HG02623 (cell line): ENCODE results near the gene ARHGEF33.

Source experiments
- ATAC-seq: cut with Tn5 transposase; IDR thresholded peaks from one replicate; pipeline ENCODE4 v1.9.1; 2021; ENCODE audit warnings: moderate library complexity; ENCODE audit not compliant: unreplicated experiment

The ARHGEF33 gene

DNA sequence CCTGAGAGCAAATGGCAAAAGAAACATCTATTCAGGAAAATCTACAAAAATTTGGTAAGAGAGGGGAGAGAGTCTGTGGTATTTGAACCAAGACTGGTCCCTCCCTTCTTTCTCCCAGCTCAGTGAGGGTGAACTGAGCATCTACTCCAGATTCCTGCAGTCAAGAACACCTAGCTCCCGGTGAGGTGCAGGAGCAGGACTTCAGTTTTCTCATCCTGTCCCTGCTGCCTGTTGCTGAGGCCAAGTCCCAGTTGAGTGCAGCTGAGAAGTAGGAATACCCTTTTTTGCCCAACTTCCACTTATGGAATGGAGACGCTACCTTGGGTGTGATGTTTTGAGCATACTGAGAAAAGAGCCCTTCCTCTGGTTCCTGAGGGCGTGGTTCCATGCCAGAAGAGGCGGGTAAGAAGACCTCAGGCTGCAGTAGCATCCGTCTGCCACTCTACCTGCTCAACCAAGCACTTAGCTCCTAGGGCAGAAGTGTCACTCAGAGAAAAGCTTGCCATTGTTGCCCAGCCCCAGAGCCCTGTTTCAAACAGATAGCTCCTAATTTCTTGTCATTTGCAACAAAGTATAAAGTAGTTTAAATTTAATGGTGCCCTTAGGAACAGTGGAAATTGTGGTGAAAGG, 118.3 kb downstream of the ARHGEF33 start:
- no peak for ATAC-seq

DNA sequence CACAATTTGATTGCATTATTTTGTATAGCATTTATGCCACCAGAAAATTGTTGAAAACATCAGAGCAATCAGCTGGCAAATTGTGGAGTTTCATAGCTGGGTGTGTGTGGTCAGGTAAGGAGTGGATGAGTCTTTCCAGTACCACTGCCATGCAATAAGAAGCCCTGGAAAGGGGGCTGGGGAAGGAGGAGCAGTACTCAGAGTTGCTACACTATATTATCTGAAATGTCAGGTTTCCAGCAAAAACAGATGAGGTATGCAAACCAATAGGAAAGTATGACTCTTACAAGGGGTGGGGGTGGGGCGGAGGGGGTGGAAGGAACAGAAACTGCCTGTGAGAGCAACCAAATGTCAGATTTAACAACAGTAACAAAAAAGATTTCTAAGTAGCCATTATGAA, 119.0 kb downstream of the ARHGEF33 start:
- no peak for ATAC-seq

DNA sequence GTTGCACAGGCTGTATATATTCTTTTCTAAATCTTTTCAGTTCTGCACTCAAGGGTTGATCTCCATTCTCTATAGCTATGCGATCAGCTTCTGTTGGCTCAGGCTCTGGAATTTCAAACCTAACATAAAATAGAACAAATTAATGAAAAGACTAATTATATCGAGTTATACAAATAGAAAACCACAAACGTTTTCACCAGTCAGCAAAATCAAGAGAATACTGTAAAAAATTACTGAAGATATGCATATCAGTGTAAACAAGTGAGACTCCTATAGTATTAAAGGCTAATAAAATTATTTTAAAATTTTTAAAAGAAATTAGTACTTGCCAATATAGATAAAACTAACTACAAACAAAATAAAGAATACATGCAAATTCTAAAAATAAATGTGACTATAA, 124.2 kb downstream of the ARHGEF33 start:
- no peak for ATAC-seq

DNA sequence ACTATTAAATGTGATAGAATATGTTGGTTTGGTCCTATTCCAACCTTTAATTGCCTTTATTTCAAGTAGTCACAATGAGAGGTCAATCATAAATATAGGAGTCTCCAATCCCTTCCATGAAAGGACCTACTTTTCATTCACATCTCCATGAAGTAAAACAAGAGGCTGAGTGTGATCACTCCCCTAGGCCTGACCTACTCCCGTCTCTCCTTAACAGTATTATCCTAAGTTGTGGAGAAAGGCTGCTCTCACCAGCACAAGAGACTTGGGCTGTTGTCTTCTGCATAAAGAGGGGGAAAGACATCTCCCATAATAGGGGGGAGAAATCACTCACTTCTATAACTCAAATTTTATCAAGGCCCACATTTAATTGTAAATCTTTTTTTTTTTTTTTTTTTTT, 125.7 kb downstream of the ARHGEF33 start:
- no peak for ATAC-seq

DNA sequence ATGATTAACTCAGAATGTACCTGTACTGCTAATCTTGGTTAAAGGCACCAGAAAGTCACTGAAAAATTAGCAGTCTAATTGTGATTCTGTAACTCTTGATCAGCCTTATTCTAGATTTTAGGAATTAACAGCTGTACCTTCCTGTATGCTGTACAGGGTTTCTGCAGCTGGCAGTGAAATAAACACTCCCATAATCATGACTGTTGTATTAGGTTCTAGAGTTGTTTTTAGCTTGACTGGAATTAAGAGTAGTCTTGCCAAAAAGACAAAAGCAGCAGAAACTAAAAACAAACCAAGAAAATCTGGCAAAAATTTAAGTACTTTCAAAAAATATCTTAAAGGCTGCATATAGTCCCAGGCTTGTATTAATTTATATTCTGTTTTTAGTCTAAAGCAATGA, 127.7 kb downstream of the ARHGEF33 start:
- ATAC-seq = no peak

DNA sequence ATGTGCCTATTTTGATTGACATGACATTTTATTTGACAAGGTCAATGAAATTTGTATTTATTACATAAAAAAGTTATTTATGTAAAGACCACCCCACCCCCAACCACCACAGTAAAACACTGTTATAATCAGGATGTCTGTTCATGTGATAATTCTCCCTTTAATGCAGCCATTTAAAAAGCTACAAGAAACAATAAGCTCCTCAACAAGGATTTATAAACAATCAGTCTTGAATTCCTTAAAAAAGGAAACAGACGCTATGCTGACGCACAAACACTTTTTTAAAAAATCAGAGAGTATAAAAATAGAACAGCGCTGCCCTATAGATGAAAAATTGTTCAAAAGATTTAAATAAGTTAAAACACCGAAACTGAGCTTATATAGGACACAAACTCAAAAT, 129.0 kb downstream of the ARHGEF33 start:
- ATAC-seq = no peak

DNA sequence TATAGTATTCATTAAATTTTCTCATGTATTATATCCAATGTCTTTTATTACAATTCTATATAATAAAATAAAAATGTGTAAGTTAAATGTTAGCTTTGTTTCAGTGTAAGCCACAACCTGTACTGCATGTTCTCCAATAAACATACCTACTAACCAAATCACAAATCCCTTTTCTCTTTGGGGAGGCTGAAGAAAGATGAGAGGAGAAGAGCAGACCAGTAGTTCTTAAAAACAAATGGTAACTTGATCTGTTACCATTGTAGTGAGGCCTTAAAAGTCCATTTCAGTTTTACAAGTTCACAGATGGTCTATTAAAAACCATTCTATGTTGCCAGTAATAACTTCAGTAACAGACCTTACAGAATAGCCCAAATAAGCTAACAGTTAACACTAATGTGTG, 130.7 kb downstream of the ARHGEF33 start:
- no peak for ATAC-seq

DNA sequence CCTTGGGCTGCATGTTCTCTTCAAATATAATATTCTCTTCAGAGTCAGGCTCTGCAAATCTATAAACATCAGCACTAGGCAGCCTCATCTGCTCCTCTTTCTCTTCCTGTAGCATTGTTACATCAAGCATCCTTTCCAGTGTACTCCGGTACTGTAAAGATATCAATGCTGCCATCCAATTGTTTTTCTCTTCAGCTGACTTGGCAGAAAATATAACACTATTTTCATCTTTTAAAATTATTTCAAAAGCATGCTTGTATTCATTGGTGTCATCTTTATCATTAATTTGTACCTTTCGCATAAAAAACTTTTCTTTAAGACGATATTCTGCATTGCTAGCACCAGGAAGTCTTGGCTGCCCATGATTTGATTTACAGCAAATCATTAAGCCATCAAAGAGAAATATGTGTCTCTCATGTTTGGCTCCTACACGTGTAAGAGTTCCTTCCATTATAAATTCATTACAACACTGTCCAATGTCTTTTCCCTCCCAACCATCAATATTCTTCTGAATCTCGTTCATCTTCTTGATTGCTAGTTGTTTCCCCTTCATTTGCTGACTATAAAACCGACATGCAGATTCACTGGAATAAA, 133.1 kb downstream of the ARHGEF33 start:
- ATAC-seq = no peak

DNA sequence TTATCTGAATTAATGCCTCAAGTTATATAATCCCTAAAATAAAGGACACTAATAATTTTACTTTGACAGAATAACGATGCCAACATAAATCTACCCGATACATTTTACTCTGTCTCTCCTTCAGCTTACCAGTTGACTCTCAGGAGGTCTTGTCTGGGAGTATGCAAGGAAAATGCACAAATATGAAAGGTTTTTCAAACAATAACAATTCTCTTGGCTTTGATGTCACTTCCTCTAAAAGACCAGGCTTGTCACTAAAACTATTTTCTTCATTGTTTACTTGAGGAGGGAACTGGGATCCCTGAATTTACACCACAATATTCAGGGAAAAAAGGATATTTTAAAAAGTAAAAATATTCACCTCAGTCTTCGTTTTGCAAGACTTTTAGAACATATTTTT, 134.0 kb downstream of the ARHGEF33 start:
- ATAC-seq = no peak

DNA sequence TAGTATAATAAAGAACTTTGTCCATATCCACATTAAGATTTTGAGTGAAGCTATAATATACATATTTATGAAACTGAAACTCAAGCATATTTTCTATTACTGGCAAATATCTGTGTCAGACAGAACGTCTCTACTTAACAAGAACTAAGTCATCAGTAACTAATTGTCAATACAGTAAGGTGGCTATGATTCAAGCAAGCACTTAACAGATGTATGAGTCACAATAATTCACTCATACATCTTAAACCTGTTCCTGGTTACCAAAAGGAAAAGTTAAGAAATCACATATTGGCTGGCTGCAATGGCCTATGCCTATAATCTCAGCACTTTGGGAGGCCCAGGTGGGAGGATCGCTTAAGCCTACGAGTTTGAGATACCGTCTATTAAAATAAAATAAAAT, 135.2 kb downstream of the ARHGEF33 start:
- no peak for ATAC-seq
